Activated T-helper 2 cell treated with anti-CD3 and anti-CD28 coated beads, Interferon-gamma antibody, Interleukin-2, Interleukin-4, amounts not matched to agents 10 μg/mL and 5 μg/mL and 100 μg/mL, durations not matched to agents 14 hours and 24 hours and 36 hours (primary cell): ENCODE data around the gene APP. TPM values are rescaled to one million over a fixed set of nuclear protein-coding genes. Genes with fewer than 3 reads are reported as not detected.
A peak's percentile ranks its signal among the peaks of the same experiment; 100 is the strongest.

Experiments used
- DNase-seq: peaks from one replicate; pipeline ENCODE4 v3.0.0; 2021; ENCODE audit warnings: low spot score
- H3K27ac Mint-ChIP-seq: one replicate; pipeline ENCODE4 v1.8.0; 2021; ENCODE audit warnings: mixed read lengths
- H3K27me3 Mint-ChIP-seq: one replicate; pipeline ENCODE4 v1.8.0; 2021; ENCODE audit warnings: low read depth, mixed read lengths
- H3K36me3 Mint-ChIP-seq: one replicate; pipeline ENCODE4 v1.8.0; 2021; ENCODE audit warnings: low read depth, mixed read lengths
- H3K4me1 Mint-ChIP-seq: one replicate; pipeline ENCODE4 v1.8.0; 2021; ENCODE audit warnings: low read depth, mixed read lengths
- H3K4me3 Mint-ChIP-seq: one replicate; pipeline ENCODE4 v1.8.0; 2021; ENCODE audit warnings: low read depth, mild to moderate bottlenecking, moderate library complexity, mixed read lengths
- H3K9me3 Mint-ChIP-seq: one replicate; pipeline ENCODE4 v1.8.0; 2021; ENCODE audit warnings: mixed read lengths
- intact Hi-C: fragments of 100-400 bp; cut with micrococcal nuclease; formaldehyde crosslinking; loops from one replicate; pipeline ENCODE4 v1.15.1; 2023
- total RNA-seq: library from RNA; stranded (reverse); gene quantifications from 2 replicates; pipeline ENCODE4 v1.2.3, GENCODE V29; 2022

APP gene
- 85.7 and 86.5 TPM in 2 replicates for total RNA-seq

- Mint-ChIP-seq H3K4me1 (peaks cover 35% of the 10 kb centered on the region), H3K27ac (peak within 1 kb of the TSS; percentile 78), H3K9me3 (no peaks in the 10 kb centered on the region), H3K36me3 (peaks cover 6% of the 10 kb centered on the region), H3K27me3 (peaks cover 6% of the 10 kb centered on the region), H3K4me3 (peak within 1 kb of the TSS; percentile 94)
- intact Hi-C loops = loop anchor here (2.0 to 5.0 kb wide), 3 partner anchors 288 to 562 kb away; partner anchors contain the start of genes ATP5PF and GABPA
- DNase-seq = peak; percentile 86
These were observed at the start of gene APP for GRCh38 chr21:26170471-26171257. Gene APP (minus strand): TSS chr21:26170770. CDS start chr21:26170620, 150 bp downstream.

- Mint-ChIP-seq H3K36me3 (no peaks in the 10 kb centered on the region), H3K27me3 (no peaks in the 10 kb centered on the region), H3K4me1 (no peaks in the 10 kb centered on the region), H3K4me3 (no peak overlapping the region), H3K27ac (no peak overlapping the region), H3K9me3 (peaks cover under 1% of the 10 kb centered on the region)
- DNase-seq = no peak
- intact Hi-C loops = no loop called here
These were observed 41.6 kb upstream of the APP start for GRCh38 chr21:26212220-26212619.

GRCh38 chr21:26210614-26211013 is 40.0 kb upstream of the APP start:
- Mint-ChIP-seq H3K4me1 (no peaks in the 10 kb centered on the region), H3K27me3 (peaks cover 4% of the 10 kb centered on the region), H3K36me3 (no peaks in the 10 kb centered on the region), H3K27ac (no peak overlapping the region), H3K4me3 (no peak overlapping the region), H3K9me3 (no peaks in the 10 kb centered on the region)
- intact Hi-C loops = no loop called here
- no peak for DNase-seq

- Mint-ChIP-seq H3K27ac (no peak overlapping the region), H3K9me3 (no peaks in the 10 kb centered on the region), H3K4me3 (no peak overlapping the region), H3K36me3 (no peaks in the 10 kb centered on the region), H3K27me3 (peaks cover 5% of the 10 kb centered on the region), H3K4me1 (no peaks in the 10 kb centered on the region)
- DNase-seq = no peak
- intact Hi-C loops = no loop called here
These were observed 36.5 kb upstream of the APP start for GRCh38 chr21:26207021-26207420.

- intact Hi-C loops = no loop called here
- Mint-ChIP-seq H3K9me3 (no peaks in the 10 kb centered on the region), H3K4me1 (no peaks in the 10 kb centered on the region), H3K36me3 (no peaks in the 10 kb centered on the region), H3K4me3 (no peak overlapping the region), H3K27me3 (peaks cover 5% of the 10 kb centered on the region), H3K27ac (no peak overlapping the region)
- DNase-seq = no peak
These were observed 28.9 kb upstream of the APP start for GRCh38 chr21:26199456-26199855.

GRCh38 chr21:26195708-26196107 is 25.1 kb upstream of the APP start:
- intact Hi-C loops = no loop called here
- no peaks in the 10 kb centered on the region for H3K4me1 Mint-ChIP-seq
- no peaks in the 10 kb centered on the region for H3K36me3 Mint-ChIP-seq
- no peaks in the 10 kb centered on the region for H3K9me3 Mint-ChIP-seq
- H3K27ac Mint-ChIP-seq = no peak overlapping the region
- no peak for DNase-seq
- H3K4me3 Mint-ChIP-seq = no peak overlapping the region
- H3K27me3 Mint-ChIP-seq = peaks cover 1% of the 10 kb centered on the region

- H3K27me3 Mint-ChIP-seq = peaks cover 1% of the 10 kb centered on the region
- no peak for DNase-seq
- H3K9me3 Mint-ChIP-seq = no peaks in the 10 kb centered on the region
- no peaks in the 10 kb centered on the region for H3K4me1 Mint-ChIP-seq
- intact Hi-C loops = no loop called here
- H3K36me3 Mint-ChIP-seq = no peaks in the 10 kb centered on the region
- no peak overlapping the region for H3K4me3 Mint-ChIP-seq
- H3K27ac Mint-ChIP-seq = no peak overlapping the region
These were observed 24.3 kb upstream of the APP start for GRCh38 chr21:26194811-26195251.

- Mint-ChIP-seq H3K4me1 (no peaks in the 10 kb centered on the region), H3K9me3 (no peaks in the 10 kb centered on the region), H3K36me3 (no peaks in the 10 kb centered on the region), H3K27ac (no peak overlapping the region), H3K27me3 (peaks cover 1% of the 10 kb centered on the region), H3K4me3 (no peak overlapping the region)
- no peak for DNase-seq
- intact Hi-C loops = no loop called here
These were observed 23.8 kb upstream of the APP start for GRCh38 chr21:26194326-26194725.

- Mint-ChIP-seq H3K27ac (no peak overlapping the region), H3K4me3 (no peak overlapping the region), H3K4me1 (no peaks in the 10 kb centered on the region), H3K27me3 (no peaks in the 10 kb centered on the region), H3K9me3 (no peaks in the 10 kb centered on the region), H3K36me3 (no peaks in the 10 kb centered on the region)
- intact Hi-C loops = no loop called here
- no peak for DNase-seq
These were observed 21.0 kb upstream of the APP start for GRCh38 chr21:26191609-26192008.

- Mint-ChIP-seq H3K36me3 (no peaks in the 10 kb centered on the region), H3K4me1 (no peaks in the 10 kb centered on the region), H3K27me3 (no peaks in the 10 kb centered on the region), H3K4me3 (no peak overlapping the region), H3K9me3 (no peaks in the 10 kb centered on the region), H3K27ac (no peak overlapping the region)
- DNase-seq = no peak
- intact Hi-C loops = no loop called here
These were observed 17.9 kb upstream of the APP start for GRCh38 chr21:26188422-26188821.

- Mint-ChIP-seq H3K9me3 (no peaks in the 10 kb centered on the region), H3K27ac (no peak overlapping the region), H3K36me3 (no peaks in the 10 kb centered on the region), H3K4me1 (no peaks in the 10 kb centered on the region), H3K27me3 (no peaks in the 10 kb centered on the region), H3K4me3 (no peak overlapping the region)
- no peak for DNase-seq
- intact Hi-C loops = no loop called here
These were observed 14.9 kb upstream of the APP start for GRCh38 chr21:26185446-26185845.

- Mint-ChIP-seq H3K27me3 (no peaks in the 10 kb centered on the region), H3K27ac (no peak overlapping the region), H3K36me3 (no peaks in the 10 kb centered on the region), H3K4me3 (no peak overlapping the region), H3K4me1 (no peaks in the 10 kb centered on the region), H3K9me3 (no peaks in the 10 kb centered on the region)
- intact Hi-C loops = no loop called here
- DNase-seq = no peak
These were observed 14.5 kb upstream of the APP start for GRCh38 chr21:26185021-26185420.

- H3K4me3 Mint-ChIP-seq = no peak overlapping the region
- peaks cover 4% of the 10 kb centered on the region for H3K4me1 Mint-ChIP-seq
- peaks cover 8% of the 10 kb centered on the region for H3K27me3 Mint-ChIP-seq
- intact Hi-C loops = no loop called here
- H3K36me3 Mint-ChIP-seq = no peaks in the 10 kb centered on the region
- DNase-seq = no peak
- H3K9me3 Mint-ChIP-seq = no peaks in the 10 kb centered on the region
- no peak overlapping the region for H3K27ac Mint-ChIP-seq
These were observed 8.9 kb upstream of the APP start for GRCh38 chr21:26179501-26179900.
